Bone marrow (tissue), 2 donors: ENCODE data around the gene BHLHE23.

Experiments used
- DNase-seq, 2 donors: peaks; one replicate each; lab custom pipeline; 2025; lab: John Stamatoyannopoulos, UW

The BHLHE23 gene

GRCh38 chr20:62991196-62991807 lies 15.5 kb downstream of the BHLHE23 start:
- no peak for DNase-seq

- no peak for DNase-seq
These were observed 16.4 kb downstream of the BHLHE23 start for GRCh38 chr20:62990306-62990825.

- no peak for DNase-seq
These were observed 17.6 kb downstream of the BHLHE23 start for GRCh38 chr20:62989201-62989601.

GRCh38 chr20:62987114-62987513 lies 19.6 kb downstream of the BHLHE23 start:
- no peak for DNase-seq

GRCh38 chr20:62986257-62986800 lies 20.4 kb downstream of the BHLHE23 start:
- no peak for DNase-seq

GRCh38 chr20:62985444-62985778 lies 21.4 kb downstream of the BHLHE23 start:
- DNase-seq = no peak

GRCh38 chr20:62984666-62985443 lies 21.9 kb downstream of the BHLHE23 start:
- DNase-seq = no peak

- DNase-seq = no peak
These were observed 23.6 kb downstream of the BHLHE23 start for GRCh38 chr20:62983210-62983609.

GRCh38 chr20:62982124-62983075 lies 24.4 kb downstream of the BHLHE23 start:
- peak in 1 of 2 donors; percentile 23 for DNase-seq

- DNase-seq = no peak
These were observed 25.8 kb downstream of the BHLHE23 start for GRCh38 chr20:62980970-62981369.

GRCh38 chr20:62980380-62980960 lies 26.3 kb downstream of the BHLHE23 start:
- no peak for DNase-seq

- no peak for DNase-seq
These were observed 26.8 kb downstream of the BHLHE23 start for GRCh38 chr20:62979876-62980373.

GRCh38 chr20:62979310-62979709 lies 27.5 kb downstream of the BHLHE23 start:
- no peak for DNase-seq

GRCh38 chr20:62978561-62978943 lies 28.2 kb downstream of the BHLHE23 start:
- no peak for DNase-seq

- DNase-seq = peak in 1 of 2 donors; percentile 9
These were observed 28.9 kb downstream of the BHLHE23 start for GRCh38 chr20:62977613-62978560.

- DNase-seq = no peak
These were observed 29.9 kb downstream of the BHLHE23 start for GRCh38 chr20:62976886-62977285.

GRCh38 chr20:62975812-62976508 lies 30.8 kb downstream of the BHLHE23 start:
- no peak for DNase-seq

- no peak for DNase-seq
These were observed 31.5 kb downstream of the BHLHE23 start for GRCh38 chr20:62975251-62975760.
